ENCODE data around the gene BEGAIN.

The BEGAIN gene

DNA sequence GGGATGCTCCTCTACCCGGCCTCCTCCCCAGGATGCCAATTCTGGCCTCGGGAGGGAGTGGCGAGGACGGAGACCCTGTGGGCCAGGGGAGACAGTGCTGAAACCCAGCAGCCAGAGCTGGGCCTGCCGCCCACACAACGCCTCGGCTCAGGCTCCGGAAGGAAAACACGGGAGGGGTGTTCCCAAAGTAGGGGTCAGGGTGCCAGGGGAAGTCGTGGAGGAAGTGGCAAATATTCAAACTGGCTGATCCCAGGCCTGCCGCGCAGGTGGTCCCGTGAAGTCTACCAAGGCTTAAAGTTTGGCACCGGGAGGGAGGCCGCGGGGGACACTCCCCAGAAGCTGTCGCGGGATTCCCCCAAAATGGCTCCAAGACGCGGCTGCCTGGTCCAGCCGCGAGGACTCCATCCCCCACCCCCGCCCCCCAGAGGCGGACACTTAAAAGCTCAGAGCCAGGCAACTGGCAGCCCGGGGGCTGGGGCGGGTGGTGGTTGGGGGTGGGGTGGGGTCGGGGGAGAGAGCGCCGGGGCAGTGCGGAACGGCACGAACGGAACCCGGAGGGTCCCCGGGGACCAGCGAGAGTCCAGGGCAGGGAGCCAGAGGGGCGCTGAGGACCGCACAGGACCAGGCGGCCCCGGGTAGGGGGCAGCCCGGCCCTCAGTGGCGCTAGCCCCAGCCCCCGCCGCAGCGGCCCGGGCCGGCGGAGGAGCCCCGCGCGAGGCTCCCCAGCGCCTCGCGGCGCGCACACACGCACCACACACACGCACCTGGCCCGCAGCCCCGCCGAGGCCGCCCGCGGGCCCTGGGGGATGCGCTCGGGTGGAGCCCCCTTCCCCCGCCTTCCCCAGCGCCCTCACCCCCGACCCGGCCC is 20.0 kb downstream of the BEGAIN start:
- DNase-seq: no peak

DNA sequence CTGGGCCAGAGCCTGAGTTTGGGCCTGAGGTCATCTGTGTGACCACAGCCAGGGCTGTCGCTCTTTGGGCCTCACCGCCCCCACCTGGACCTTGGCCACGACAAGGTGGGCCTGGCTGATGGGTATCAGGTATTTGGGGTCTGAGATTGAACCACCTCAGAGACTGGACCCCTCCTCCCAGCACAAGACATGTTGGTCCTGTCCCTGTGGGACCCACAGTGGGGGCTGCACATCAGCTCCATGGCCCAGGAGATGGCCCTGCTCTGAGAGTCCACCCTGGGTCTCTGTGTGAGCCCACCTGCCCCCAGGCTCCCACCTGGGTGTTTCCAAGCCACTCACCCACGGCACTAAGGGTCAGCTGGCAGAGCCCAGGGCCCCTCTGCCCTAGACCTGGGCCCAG is 20.6 kb downstream of the BEGAIN start:
- DNase-seq: no peak

DNA sequence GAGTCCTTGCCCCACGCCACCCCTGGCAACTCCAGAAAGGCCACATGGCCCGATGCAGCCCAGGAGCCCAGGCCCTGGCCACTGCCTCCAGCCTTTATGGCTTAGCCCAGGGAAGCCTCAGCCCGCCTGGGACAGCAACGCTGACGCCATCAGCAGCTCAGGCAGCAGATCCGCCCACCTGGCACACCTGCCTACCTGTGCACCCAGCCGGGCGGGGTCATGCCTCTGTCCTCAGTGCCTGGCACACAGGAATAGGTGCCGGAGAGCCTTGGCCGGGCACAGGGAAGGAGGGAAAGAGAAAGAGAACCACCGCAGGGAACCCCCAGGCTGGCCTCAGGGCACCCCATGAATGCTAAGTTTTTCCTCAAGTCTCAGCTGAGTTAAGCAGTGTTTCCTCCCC is 21.1 kb downstream of the BEGAIN start:
- no peak for DNase-seq

DNA sequence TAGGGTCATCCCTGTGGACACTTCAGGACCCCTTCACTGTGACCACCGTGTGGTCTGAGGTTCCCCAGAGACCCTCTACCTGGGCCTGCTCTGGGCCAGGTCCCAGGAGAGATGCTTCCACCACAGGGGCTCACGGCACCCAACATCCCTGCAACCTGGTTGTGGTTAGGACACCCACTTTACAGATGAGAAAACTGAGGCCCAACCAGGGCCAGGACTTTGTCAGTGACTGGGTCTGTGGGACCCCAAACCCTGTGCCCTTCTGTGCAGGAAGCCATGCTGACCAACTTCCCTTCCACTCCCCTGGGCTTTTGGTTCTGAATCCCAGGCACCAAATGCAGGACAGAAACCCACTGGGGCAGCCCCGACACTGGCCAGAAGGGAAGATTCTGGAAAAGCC is 21.6 kb downstream of the BEGAIN start:
- DNase-seq: no peak

DNA sequence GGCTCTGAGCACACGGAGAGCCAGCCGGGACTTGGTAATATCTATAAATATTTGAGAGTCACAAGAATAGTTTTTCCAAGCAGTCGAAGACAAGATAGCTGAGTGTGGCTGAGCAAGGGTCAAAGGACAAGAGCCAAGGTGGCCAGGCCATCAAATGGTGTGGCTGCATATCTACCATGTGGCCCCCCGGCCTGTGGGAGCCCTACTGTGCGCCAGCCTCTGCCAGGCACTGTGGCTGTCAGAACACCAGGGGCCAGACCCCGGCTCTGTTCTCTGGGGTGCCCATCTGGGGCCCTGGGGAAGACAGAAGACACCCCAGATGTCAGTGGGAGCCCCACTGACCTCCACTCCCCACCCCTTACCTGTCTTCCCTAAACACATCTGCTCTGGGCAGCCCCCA is 22.7 kb downstream of the BEGAIN start:
- DNase-seq: no peak

DNA sequence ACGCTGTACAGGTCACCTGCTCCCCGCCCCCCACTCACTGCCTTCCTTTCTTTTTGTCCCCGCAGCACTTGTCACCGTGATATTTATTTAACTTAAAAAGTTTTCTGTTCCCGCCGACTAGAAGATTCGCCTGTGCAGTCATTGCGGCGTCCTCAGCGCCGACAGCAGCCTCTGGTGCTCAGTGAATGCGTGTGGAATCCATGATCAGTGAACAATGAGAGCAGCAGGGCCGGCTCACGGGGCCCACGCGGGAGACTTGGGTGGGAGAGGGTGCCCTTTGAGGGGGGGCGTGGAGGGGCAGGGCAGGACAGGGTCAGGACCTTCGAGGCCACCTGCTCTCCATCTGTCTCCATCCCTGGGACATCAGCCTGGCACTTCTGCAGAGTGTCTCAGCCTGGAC is 24.5 kb downstream of the BEGAIN start:
- DNase-seq: no peak

DNA sequence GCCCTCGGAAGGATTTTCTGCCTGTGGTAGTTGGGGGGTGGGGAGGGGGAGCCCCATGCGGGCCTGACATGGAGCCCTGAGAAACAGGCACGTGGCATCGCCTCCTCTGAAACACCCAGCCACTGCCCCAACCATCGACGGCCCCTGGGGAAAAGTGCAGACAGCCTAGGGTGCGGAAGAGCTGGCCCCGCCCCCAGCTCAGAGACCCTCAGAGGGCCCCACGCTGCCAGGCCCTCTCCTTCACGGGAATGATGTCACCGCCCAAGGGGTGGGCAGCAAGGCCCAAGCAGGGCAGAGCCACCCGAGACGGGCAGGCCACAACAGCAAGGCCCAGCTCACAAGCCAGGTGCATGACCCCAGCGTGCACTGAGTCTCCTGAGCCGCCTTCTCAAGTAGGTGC is 26.2 kb downstream of the BEGAIN start:
- DNase-seq: no peak

DNA sequence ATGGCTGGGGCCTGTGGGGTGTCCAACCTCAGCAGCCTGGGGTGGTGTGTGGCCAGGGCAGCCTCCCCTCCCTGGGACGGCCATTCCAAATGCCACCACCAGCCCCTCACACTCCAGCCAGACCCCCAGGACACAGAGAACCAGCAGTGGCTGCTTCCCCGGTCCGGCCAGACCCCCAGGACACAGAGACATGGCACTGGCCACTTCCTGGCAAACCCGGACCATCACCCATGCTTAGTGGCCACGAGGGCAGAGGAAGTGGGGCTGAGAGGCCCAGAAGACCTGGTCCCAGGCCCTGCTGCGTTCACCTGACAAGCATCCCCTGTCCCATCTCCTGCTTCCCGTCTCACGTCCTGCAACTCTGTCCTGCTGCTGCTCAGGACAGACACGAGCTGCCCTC is 26.7 kb downstream of the BEGAIN start:
- no peak for DNase-seq

DNA sequence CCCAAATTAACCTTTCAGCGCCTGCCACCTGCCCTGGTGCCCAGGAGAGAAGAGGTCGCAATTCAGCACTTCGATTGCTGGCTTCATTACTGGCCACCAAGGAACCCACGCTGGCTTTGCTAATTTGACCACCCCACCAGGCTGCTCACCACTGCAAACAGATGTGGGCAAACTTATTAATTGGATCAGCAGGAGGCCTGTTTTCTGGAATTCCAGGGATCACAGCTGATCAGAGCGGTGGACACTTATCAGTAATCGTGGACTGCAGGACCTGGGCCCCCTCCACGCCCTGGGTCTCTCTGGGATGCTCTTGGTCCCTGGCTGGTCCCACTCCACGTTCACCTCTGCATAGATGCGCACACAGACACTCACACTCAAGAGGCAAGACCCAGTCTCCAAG is 27.8 kb downstream of the BEGAIN start:
- DNase-seq: no peak

DNA sequence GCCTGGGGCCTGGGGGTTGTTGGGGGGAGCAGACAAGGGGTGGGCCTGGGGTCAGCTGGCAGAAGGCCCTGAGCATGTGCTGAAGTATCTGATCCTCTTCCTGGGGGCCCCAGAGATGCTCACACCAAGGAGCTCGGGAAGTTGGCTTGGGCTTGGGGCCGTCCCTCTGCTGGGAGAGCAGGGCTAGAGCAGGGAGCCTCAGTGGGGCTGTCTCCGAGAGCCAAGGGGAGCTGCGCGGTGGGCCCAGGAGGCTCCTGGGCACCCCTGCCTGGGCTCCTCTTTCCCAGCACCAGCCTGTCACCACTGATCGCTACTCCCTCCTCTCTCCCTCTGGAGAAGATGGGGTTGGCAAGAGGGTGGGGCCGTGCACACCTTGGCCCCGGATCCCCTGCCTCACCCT is 28.3 kb downstream of the BEGAIN start:
- DNase-seq: no peak

DNA sequence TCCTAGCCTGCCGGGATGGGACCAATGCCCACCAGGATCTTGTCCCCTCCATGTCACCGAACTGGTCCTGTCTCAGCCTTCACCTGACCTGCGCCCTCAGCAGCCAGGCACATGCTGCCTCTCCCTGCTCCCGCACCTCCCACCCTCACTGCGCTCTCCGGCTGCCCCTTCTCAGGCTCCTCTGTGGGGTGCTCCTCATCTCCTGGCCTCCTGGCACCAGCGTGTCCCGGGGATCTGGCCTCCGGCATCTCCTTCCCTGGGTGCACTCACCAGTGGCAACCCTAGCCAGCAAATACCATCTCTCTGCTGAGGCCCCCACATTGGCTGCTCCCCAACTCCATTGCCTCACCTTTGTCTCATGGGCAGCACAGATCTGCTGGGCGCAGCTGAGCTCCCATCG is 29.0 kb downstream of the BEGAIN start:
- no peak for DNase-seq

DNA sequence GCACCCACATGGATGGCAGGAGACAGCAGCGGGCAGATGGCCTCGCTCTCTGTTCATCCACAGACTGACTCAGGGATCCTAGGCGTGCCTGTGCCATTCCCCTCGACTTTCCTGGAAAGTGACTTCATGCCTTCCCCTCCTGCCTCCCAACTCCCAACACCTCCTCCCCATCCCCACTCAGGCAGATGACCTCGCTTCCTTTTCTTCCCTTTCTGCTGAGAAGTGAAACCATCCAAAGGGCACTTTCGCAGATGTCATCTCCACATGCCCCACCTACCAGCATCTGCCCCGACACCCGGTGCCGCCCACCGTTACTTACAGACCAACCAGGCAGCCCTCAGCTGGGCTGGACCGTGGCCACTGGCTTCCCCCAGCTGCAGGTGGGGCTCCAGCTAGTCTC is 29.6 kb downstream of the BEGAIN start:
- no peak for DNase-seq

DNA sequence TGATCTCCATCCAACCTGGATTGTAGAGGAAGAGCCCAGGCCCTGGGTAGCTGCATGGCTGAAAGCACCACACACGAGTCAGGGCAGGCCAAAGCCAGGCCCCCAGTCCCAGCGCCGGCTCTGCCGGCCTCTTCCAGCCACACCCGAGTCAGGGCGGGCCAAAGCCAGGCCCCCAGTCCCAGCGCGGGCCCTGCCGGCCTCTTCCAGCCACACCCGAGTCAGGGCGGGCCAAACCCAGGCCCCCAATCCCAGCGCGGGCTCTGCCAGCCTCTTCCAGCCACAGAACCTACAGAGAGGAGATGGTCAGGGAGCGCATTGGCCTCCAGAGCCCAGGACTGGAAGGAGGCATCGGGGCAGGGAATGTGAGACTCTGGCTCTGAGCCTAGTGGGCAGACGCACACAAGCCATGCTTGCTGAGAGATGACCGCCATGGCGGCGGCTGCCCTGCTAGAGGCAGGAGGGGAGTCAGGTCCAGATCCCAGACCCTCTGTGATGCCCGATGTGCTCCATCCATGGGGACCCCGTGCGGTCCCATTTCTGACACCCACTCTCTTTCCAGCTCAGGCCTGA is 30.2 kb downstream of the BEGAIN start:
- DNase-seq: no peak

DNA sequence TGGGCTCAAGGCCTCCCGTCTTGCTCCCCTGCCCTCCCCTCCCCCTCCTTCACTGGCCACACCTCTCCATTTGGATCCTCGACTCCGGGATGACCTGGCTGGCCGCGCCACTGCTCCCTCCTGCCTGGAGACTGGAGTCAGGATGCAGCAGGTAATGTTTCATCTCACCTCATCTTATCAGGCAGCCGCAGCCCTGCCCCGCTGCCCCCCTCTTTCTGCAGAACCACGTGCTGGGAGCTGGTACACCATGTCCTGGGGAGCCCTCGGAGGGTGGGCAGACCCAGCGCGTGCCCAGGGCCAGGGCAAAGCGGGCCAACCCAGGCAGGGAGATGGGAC is 31.1 kb downstream of the BEGAIN start:
- DNase-seq: no peak

DNA sequence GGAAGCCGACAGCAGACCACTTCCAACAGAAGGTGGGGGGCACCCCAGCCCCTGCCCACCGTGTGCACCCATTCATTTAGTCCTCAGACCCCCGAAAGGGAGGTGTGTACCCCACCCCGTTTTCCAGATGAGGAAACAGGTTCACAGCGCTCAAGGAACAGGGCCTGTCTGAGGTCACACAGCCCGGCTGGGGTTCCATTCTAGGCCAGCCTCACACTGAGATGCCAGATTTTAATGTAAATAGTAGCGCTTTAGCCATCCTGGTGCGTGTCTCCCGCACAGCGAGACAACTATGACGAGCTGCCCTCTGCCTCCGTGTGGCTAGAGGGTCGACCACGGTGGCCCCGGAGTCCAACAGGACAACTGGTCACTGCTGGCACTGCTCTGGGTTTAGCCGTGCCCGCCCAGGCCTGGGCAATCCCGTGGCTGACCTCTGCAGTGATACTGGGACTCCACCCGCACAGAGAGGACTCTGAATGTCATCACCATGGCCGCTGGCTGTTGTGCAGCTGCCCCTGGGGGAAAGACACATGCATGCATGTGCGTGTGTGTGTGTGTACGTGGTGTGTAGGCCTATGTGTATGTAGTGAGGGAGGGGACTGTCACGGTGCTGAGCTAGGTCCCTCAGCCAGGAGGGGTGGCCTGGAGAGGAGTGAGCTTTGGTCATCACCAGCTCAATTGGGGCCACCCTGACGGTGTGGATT is 31.6 kb downstream of the BEGAIN start:
- no peak for DNase-seq

DNA sequence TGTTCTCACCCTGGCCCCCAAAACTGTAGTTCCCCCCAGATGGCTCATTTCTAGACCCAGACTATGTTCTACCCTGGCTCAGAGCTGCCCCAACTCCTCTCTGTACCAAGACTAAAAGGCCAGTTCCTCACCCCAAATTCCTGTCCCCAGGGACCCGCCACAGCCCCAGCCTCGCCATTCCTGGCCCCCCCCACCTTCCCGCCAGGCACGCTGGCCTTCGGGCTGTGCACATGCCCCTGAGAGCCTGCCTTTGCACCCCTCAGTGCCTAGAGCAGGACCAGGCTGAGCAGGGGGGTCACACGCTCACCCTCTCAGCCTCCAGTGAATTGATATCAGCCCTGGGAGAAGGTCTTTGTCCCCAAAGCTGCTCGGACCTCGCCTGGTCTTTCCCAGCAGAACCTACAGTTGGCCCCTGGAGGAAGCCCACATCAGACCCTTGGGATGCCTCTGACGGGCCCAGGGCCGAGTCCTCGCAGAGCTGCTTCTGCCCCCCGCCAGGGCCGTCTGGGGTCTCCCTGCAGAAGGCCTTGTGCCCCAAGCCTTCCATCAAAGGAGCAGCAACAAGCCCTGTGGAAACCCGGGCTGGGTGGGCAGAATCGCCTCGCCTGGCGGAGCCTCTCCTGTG is 32.4 kb downstream of the BEGAIN start:
- DNase-seq: no peak

DNA sequence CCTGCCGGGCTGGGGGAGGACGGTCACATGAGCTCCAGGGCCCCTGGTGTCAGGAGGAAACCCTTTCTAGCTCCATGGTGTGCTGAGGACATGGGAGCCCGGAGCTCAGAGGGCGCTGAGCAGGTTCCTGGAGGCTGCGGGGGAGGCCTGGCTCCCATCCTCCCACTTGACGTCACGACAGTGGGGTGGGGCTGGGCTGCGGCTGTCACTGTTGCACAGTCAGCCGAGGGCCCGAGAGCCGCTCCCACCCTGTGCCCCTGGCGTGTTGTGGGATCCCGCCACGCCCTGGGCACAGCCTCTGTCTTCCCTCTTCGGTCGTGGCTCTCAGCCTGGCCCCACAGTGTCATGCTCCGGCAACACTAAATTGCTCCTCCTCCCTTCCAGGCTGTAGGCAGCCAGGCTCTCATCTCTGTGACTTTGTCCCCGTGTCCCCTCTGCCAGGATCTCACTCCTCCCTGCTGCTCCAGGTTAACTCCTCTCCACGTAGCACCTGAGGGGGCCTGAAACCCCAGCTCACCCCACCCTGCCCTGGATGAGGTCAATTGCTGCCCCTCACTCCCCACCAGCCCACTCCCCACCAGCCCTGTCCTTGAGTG is 33.0 kb downstream of the BEGAIN start:
- no peak for DNase-seq

DNA sequence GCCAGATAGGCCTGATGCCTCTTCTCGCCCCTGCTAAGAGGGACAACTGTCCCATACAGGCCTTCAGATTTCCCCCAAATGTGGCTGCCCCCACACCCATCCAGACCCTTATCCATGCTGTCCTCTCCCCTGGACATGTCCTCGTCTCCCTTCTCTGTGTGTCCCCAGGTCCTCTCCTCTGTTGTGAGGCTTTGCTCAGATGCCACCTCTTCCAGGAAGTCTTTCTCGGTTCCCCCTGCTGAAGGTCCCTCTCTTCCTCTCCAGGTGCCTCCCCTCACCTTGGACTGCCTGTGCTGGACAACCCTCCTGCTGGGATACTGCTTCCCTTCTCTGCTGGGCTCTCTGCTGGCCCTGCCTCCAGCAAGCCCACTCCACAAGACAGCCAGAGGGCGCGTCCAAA is 33.7 kb downstream of the BEGAIN start:
- DNase-seq: no peak

DNA sequence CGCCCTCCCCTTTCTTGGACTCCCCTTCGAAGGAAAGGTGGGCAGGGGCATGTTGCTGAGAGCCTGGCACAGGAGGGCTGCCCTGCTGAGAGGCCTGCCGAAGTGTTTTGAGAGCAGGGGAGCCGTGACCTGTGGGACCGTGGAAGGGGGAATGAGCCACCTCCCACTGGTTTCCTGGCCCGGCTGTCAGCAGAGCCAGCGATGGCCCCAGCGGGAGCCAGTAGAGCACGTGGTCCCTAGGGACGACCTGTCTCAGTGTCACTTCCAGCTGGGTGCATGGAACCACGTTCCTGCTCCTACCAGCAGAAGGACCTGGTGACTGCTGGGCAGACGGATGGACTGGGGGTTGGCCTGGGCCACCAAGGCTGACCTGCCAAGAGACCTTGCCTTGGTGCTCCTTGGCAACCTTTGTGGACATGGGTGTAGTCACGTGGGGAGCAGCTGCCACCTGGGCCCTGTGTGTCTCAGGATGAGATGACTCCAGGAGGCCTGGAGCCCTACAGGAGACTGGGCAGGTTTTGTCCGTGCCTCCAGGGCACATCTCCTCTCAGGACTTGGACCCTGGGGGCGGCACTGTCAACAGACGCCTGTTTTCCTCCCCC is 34.6 kb downstream of the BEGAIN start:
- no peak for DNase-seq

DNA sequence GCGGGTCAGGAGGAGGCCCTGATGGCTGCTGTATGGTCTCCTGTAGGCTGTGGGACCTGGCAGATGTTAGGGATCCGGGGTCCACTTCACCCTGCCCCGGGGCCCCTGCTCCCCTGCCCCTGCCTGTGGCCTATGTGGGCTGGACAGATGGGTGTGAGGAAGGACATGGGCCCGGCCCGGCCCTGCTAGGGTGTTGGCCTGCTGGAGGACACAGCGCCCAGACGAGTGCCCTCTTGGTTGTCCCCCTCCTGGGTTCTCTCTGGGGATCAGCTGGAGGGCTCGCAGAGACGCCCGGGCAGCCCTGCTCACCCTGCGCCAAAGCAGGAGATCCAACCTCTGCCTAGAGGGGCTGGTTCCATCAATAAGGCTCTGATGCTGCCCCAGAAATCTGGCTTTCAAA is 36.2 kb downstream of the BEGAIN start:
- DNase-seq: no peak

DNA sequence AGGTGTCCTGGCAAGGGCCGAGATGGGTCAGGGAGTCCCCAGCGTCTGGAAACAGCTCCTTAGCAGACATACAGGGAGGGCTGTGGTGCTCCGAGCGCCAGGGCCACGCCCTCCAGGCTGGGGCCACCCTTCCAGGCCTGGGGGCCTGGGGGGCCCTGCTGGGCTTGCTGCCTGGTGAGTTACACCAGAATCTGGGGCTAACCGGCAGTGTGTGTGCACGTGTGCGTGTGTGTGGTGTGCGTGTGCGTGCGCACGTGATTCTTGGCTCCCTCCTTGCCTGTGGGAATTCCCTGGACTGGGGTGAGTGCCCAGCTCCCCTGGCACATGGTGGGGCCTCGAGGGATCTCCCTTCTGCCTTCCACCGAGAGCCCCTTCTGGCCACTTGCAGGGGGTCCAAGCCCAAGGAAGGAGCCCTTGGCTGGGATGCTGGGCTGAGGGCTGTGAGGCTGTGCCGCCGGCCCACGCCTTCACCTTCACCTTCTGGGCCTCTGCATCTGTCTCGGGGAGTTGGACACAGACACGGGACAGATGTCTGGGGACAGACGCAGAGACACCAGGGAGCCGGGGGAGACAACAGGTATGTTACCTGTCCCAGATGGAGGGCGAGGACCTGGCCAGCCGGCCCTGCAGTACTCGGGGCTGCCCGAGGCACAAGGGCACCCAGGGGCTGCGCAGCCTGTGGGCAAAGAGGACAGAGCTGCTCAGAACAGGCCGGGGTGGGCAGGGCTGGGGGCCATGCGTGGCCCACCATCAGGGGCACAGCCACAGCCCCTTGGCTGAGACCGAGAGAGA is 37.2 kb downstream of the BEGAIN start:
- DNase-seq: no peak

DNA sequence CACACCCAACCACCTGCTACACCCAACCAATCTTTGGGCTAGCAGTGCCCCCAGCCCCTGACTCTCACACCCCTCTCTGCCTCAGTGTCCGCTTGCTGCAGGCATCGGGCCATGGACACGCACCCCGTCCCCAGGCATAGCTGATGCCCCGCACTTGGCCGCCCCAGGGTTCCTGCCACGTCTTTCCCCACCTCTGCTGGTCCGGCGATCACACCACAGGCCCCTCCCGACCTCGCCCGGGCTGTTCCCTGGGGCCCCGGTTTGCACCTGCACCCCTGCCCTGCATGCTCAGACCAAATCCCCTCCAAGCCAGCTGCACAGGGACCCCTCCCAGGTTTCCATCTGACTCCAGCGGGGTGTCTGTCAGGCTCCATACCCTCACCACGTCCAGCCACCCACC is 38.3 kb downstream of the BEGAIN start:
- DNase-seq: no peak

Measured in KG1 (cell line).